DND-41 (cell line): ENCODE data around the gene MORN1.

Experiments used
- ATAC-seq: fragments of 200-7000 bp; cut with Tn5 transposase; 3 replicates; pipeline ENCODE4 v1.9.1; 2021; ENCODE audit warnings: low read depth; ENCODE audit not compliant: insufficient read depth
- DNase-seq: peaks from one replicate; pipeline ENCODE4 v3.0.0-alpha.2; 2020
- H2AFZ ChIP-seq: 2 replicates; pipeline ENCODE4 v1.6.0; 2012; ENCODE audit warnings: low read depth, low read length
- H3K27ac ChIP-seq: 2 replicates; pipeline ENCODE4 v1.5.1; 2012; ENCODE audit warnings: low read length, inconsistent platforms
- H3K27me3 ChIP-seq: fragments of 200-600 bp; sonication (generic); 2 replicates; pipeline ENCODE4 v1.6.0; 2012; ENCODE audit warnings: low read length, mild to moderate bottlenecking, inconsistent platforms; ENCODE audit not compliant: insufficient read depth, poor library complexity
- H3K36me3 ChIP-seq: 2 replicates; pipeline ENCODE4 v1.5.1; 2012; ENCODE audit warnings: low read length, inconsistent platforms; ENCODE audit not compliant: insufficient read depth
- H3K4me1 ChIP-seq: 2 replicates; pipeline ENCODE4 v1.5.1; 2012; ENCODE audit warnings: mild to moderate bottlenecking, low read length; ENCODE audit not compliant: insufficient read depth
- H3K4me2 ChIP-seq: 2 replicates; pipeline ENCODE4 v1.6.0; 2012; ENCODE audit warnings: mild to moderate bottlenecking, moderate library complexity, low read length, inconsistent platforms; ENCODE audit not compliant: insufficient read depth
- H3K4me3 ChIP-seq, 2 experiments: fragments of 200-600 bp in 1 of 2; shearing (Covaris generic) in 1 of 2; 2 replicates each; pipeline ENCODE4 v1.5.1; 2012 to 2016; ENCODE audit warnings: inconsistent platforms in 2 of 2, low read length in 2 of 2, mild to moderate bottlenecking in 2 of 2, low read depth in 1 of 2, moderate library complexity in 1 of 2
- H3K79me2 ChIP-seq: 2 replicates; pipeline ENCODE4 v1.6.0; 2012; ENCODE audit warnings: low read length, inconsistent platforms; ENCODE audit not compliant: insufficient read depth
- H3K9ac ChIP-seq: 2 replicates; pipeline ENCODE4 v1.6.0; 2012; ENCODE audit warnings: low read depth, mild to moderate bottlenecking, inconsistent platforms, low read length, moderate library complexity
- H3K9me3 ChIP-seq: 2 replicates; pipeline ENCODE4 v1.5.1; 2012; ENCODE audit warnings: low read length, moderate library complexity, mild to moderate bottlenecking, inconsistent platforms; ENCODE audit not compliant: insufficient read depth, severe bottlenecking
- H4K20me1 ChIP-seq: 2 replicates; pipeline ENCODE4 v1.6.0; 2012; ENCODE audit warnings: low read length; ENCODE audit not compliant: insufficient read depth
- CTCF ChIP-seq: IDR thresholded peaks from 2 replicates; pipeline ENCODE4 v1.5.1; 2012; ENCODE audit warnings: borderline replicate concordance, low read length, moderate library complexity, mild to moderate bottlenecking; ENCODE audit not compliant: poor library complexity, severe bottlenecking; ENCODE audit errors: extremely low read depth
- EZH2 ChIP-seq: IDR thresholded peaks from 3 replicates; pipeline ENCODE4 v1.6.1; 2012; ENCODE audit warnings: borderline replicate concordance, low read depth, mild to moderate bottlenecking, moderate library complexity, low read length, inconsistent platforms; ENCODE audit not compliant: severe bottlenecking

Gene MORN1

GRCh38 chr1:2310332-2311183 lies 80.8 kb downstream of the MORN1 start:
- no peak overlapping the region for H3K9ac ChIP-seq
- no peak overlapping the region for H3K4me3 ChIP-seq
- H3K36me3 ChIP-seq = peaks cover 34% of the 10 kb centered on the region
- H2AFZ ChIP-seq = no peak overlapping the region
- H4K20me1 ChIP-seq = peaks cover 24% of the 10 kb centered on the region
- H3K4me1 ChIP-seq = peaks cover 5% of the 10 kb centered on the region
- H3K9me3 ChIP-seq = no peaks in the 10 kb centered on the region
- no peak overlapping the region for H3K27ac ChIP-seq
- H3K27me3 ChIP-seq = no peaks in the 10 kb centered on the region
- TF ChIP-seq CTCF = no peak
- no peak for TF ChIP-seq EZH2
- ATAC-seq (no peak), DNase-seq (no peak)
- H3K4me2 ChIP-seq = no peak overlapping the region
- no peaks in the 10 kb centered on the region for H3K79me2 ChIP-seq

- no peak for ATAC-seq
- no peak for TF ChIP-seq CTCF
- TF ChIP-seq EZH2 = no peak
- Histone ChIP-seq H3K4me2 (no peak overlapping the region), H3K9me3 (no peaks in the 10 kb centered on the region), H3K36me3 (peaks cover 51% of the 10 kb centered on the region), H2AFZ (no peak overlapping the region), H3K4me3 (no peak overlapping the region), H3K27me3 (no peaks in the 10 kb centered on the region), H3K79me2 (no peaks in the 10 kb centered on the region), H3K4me1 (no peaks in the 10 kb centered on the region), H4K20me1 (peaks cover 38% of the 10 kb centered on the region), H3K9ac (no peak overlapping the region), H3K27ac (no peak overlapping the region)
- no peak for DNase-seq
Observed at GRCh38 chr1:2308844-2309243, 82.5 kb downstream of the MORN1 start.

GRCh38 chr1:2307972-2308371 lies 83.4 kb downstream of the MORN1 start:
- Histone ChIP-seq H3K9me3 (no peaks in the 10 kb centered on the region), H3K4me1 (no peaks in the 10 kb centered on the region), H3K27ac (no peak overlapping the region), H3K4me3 (no peak overlapping the region), H3K36me3 (peaks cover 59% of the 10 kb centered on the region), H3K4me2 (no peak overlapping the region), H2AFZ (no peak overlapping the region), H3K27me3 (no peaks in the 10 kb centered on the region), H4K20me1 (peaks cover 46% of the 10 kb centered on the region), H3K79me2 (no peaks in the 10 kb centered on the region), H3K9ac (no peak overlapping the region)
- TF ChIP-seq EZH2 = no peak
- no peak for TF ChIP-seq CTCF
- ATAC-seq = no peak
- no peak for DNase-seq
